ENCODE data around the gene UBP1.
"Not testable (repeated sequence)": the region's sequence is repeated elsewhere in the genome, so short reads cannot be mapped to it uniquely, and the experiment has no call there.

The UBP1 gene

GRCh38 chr3:33433843-33434242, 6.4 kb downstream of the UBP1 start:
- DNase-seq, result no peak

GRCh38 chr3:33430571-33430970, 9.6 kb downstream of the UBP1 start:
- DNase-seq, result no peak

GRCh38 chr3:33430061-33430460, 10.1 kb downstream of the UBP1 start:
- DNase-seq, result no peak

GRCh38 chr3:33429306-33429705, 10.9 kb downstream of the UBP1 start:
- DNase-seq, result not testable (repeated sequence)

GRCh38 chr3:33428734-33429133, 11.5 kb downstream of the UBP1 start:
- no peak for DNase-seq

GRCh38 chr3:33426630-33427317, 13.4 kb downstream of the UBP1 start:
- DNase-seq, result no peak

GRCh38 chr3:33426068-33426467, 14.1 kb downstream of the UBP1 start:
- no peak for DNase-seq

GRCh38 chr3:33425453-33425852, 14.8 kb downstream of the UBP1 start:
- DNase-seq, result no peak

GRCh38 chr3:33424606-33425452, 15.4 kb downstream of the UBP1 start:
- no peak for DNase-seq

- peak in 1 of 2 experiments; percentile 30 for DNase-seq
Observed at GRCh38 chr3:33420966-33421365, 19.2 kb downstream of the UBP1 start.

GRCh38 chr3:33419948-33420347, 20.3 kb downstream of the UBP1 start:
- no peak for DNase-seq

GRCh38 chr3:33417066-33417673, 23.0 kb downstream of the UBP1 start:
- DNase-seq, result no peak

- DNase-seq, result not testable (repeated sequence)
Observed at GRCh38 chr3:33410816-33411215, 29.4 kb downstream of the UBP1 start.

GRCh38 chr3:33403756-33404155, 36.4 kb downstream of the UBP1 start:
- no peak for DNase-seq

GRCh38 chr3:33402936-33403335, 37.3 kb downstream of the UBP1 start:
- no peak for DNase-seq

- DNase-seq, result no peak
Observed at GRCh38 chr3:33401781-33402180, 38.4 kb downstream of the UBP1 start.

- no peak for DNase-seq
Observed at GRCh38 chr3:33398410-33398809, 41.8 kb downstream of the UBP1 start.

- no peak for DNase-seq
Observed at GRCh38 chr3:33395900-33396299, 44.3 kb downstream of the UBP1 start.

GRCh38 chr3:33394403-33395054, 45.7 kb downstream of the UBP1 start:
- no peak for DNase-seq

GRCh38 chr3:33392703-33393125, 47.5 kb downstream of the UBP1 start:
- DNase-seq, result peak; percentile 47 to 81

GRCh38 chr3:33392144-33392543, 48.1 kb downstream of the UBP1 start:
- no peak for DNase-seq

- no peak for DNase-seq
Observed at GRCh38 chr3:33391255-33391995, 48.8 kb downstream of the UBP1 start.

- no peak for DNase-seq
Observed at GRCh38 chr3:33389908-33390307, 50.3 kb downstream of the UBP1 start.
